Psoas muscle (tissue), 8 donors: Measurements from ENCODE around the gene CNST. TPM values are rescaled to one million over a fixed set of nuclear protein-coding genes. Genes with fewer than 3 reads are reported as not detected.

ENCODE experiments used
- ATAC-seq, 4 donors: fragments of 200-7000 bp; cut with Tn5 transposase; one replicate each; pipeline ENCODE4 v1.9.1; 2020; ENCODE audit warnings: moderate library complexity in 3 of 4, mild to moderate bottlenecking in 2 of 4
- DNase-seq, 2 donors: peaks; one replicate each; pipeline ENCODE4 v3.0.0-alpha.2; 2020
- H3K27ac ChIP-seq: fragments of 200-600 bp; one replicate; pipeline ENCODE4 v1.8.0; 2022
- H3K27me3 ChIP-seq, 3 donors: fragments of 200-600 bp in 1 of 3; one replicate each; pipeline versions ENCODE4 v1.6.1 to v1.8.0; 2013 to 2022; ENCODE audit warnings: low read length in 2 of 3, mild to moderate bottlenecking in 2 of 3, moderate library complexity in 1 of 3; ENCODE audit not compliant: insufficient read depth in 3 of 3
- H3K36me3 ChIP-seq, 2 donors: fragments of 200-600 bp in 1 of 2; one replicate each; pipeline versions ENCODE4 v1.6.1 to v1.8.0; 2013 to 2022; ENCODE audit warnings: low read depth in 1 of 2, mild to moderate bottlenecking in 1 of 2, moderate library complexity in 1 of 2; ENCODE audit not compliant: insufficient read depth in 1 of 2
- H3K4me1 ChIP-seq: fragments of 200-600 bp; one replicate; pipeline ENCODE4 v1.8.0; 2022
- H3K4me3 ChIP-seq: fragments of 200-600 bp; one replicate; pipeline ENCODE4 v1.8.0; 2022; ENCODE audit warnings: mild to moderate bottlenecking
- H3K9me3 ChIP-seq: fragments of 200-600 bp; one replicate; pipeline ENCODE4 v1.8.0; 2022
- WGBS, 3 donors: extraction: QIAGEN DNeasy Blood & Tissue Kit; methylation state at CpG; one replicate each; pipeline versions ENCODE4 v1.1.6 to v1.1.7; 2013; 5-methylcytosine and 5-hydroxymethylcytosine counted together
- intact Hi-C, 2 donors: fragments of 100-400 bp; cut with DNase I; formaldehyde crosslinking; loops; one replicate each; pipeline versions ENCODE4 v1.11.0 to v1.14.2; 2022
- polyA plus RNA-seq, 3 donors: library from polyadenylated mRNA; stranded (reverse); fragments of 200-250 nt; gene quantifications; one replicate each; pipeline ENCODE4 v1.2.3, GENCODE V29; 2013
- total RNA-seq, 4 donors: library from RNA; stranded (reverse); fragmentation: NEBNext Ultra II Directional in 2 of 4; extraction: Animal tissue kit (Norgen Biotek cat#: 25700) in 2 of 4; gene quantifications; one replicate each; pipeline versions ENCODE4 v1.2.1 to v1.2.4, GENCODE V29; 2021 to 2023
- TF ChIP-seq, protein P1 (sequence below): fragments of 200-600 bp; IDR thresholded peaks from one replicate; pipeline ENCODE4 v1.8.0; 2022; ENCODE audit warnings: antibody characterized with exemption
- donor health status: healthy with polysubstance abuse.
- donor health status: DM: no; HTN: no; CAD: no; lungs with moderate emphysema.
- donor health status: Bipolar disorder and iron deficiency.
- donor health status: healthy.
- donor health status: DM: yes; HTN: yes; CAD: no.
- donor health status: DM: no; HTN: no; CAD: no.
- donor health status: DM: no; HTN: no; CAD: no.
- donor health status: DM: yes; HTN: yes; CAD: no.

Gene CNST
- total and polyA plus RNA-seq, 7 donors = 9.7 to 64.8 (median 19.5) TPM

DNA sequence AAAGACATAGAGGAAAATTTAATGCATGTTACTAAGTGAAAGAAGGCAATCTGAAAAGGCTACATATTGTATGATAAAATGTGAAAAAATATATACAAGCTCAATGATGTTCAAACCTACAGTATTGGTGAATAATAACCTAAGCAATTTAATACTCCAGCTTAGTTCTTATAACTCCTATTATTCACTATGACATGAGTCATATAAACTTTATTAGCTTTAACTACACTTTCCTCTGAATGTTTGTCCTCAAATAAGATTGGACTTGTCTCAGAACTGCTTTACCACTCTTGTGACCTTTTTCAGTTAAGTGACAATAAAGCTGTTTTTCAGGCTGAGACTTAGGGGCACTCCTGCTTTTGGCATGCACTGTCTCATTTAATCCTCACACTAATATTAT lies 50.9 kb downstream of the CNST start:
- Histone ChIP-seq H3K27ac (peak overlapping the region; percentile 70), H3K4me3 (no peak overlapping the region), H3K9me3 (no peaks in the 10 kb centered on the region), H3K27me3 (no peaks in the 10 kb centered on the region), H3K36me3 (peaks cover 3 to 11% of the 10 kb centered on the region in 2 donors), H3K4me1 (peaks cover 33% of the 10 kb centered on the region)
- intact Hi-C loops = loop anchor here in 1 of 2 donors (2.0 to 5.0 kb wide), 2 partner anchors 35 to 50 kb away; partner anchors contain the start of genes CNST and TFB2M
- peak in 3 of 4 donors; percentile 2 to 48 (median 21) for ATAC-seq
- DNase-seq = no peak
- TF ChIP-seq, protein P1, sequence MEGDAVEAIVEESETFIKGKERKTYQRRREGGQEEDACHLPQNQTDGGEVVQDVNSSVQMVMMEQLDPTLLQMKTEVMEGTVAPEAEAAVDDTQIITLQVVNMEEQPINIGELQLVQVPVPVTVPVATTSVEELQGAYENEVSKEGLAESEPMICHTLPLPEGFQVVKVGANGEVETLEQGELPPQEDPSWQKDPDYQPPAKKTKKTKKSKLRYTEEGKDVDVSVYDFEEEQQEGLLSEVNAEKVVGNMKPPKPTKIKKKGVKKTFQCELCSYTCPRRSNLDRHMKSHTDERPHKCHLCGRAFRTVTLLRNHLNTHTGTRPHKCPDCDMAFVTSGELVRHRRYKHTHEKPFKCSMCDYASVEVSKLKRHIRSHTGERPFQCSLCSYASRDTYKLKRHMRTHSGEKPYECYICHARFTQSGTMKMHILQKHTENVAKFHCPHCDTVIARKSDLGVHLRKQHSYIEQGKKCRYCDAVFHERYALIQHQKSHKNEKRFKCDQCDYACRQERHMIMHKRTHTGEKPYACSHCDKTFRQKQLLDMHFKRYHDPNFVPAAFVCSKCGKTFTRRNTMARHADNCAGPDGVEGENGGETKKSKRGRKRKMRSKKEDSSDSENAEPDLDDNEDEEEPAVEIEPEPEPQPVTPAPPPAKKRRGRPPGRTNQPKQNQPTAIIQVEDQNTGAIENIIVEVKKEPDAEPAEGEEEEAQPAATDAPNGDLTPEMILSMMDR = no peak

DNA sequence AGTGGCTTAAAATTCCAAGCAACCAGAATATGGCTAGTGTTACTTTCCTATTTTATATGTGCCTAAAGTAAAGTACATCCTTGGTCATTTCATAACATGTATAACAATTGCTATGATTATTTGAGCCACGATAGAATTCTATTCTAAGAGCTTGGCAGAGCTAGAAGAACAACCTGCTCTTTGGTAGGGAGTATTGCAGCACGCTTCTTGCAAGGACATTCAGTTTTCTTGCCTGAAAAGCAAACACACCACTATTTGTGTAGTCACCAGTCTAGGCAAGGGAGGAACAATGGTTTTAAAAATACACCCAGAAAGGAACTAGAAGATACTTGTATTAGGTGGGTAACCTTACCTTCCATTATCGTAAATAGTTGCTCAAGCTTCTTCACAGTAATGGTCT lies 51.5 kb downstream of the CNST start:
- Histone ChIP-seq H3K27me3 (no peaks in the 10 kb centered on the region), H3K27ac (peak overlapping the region; percentile 70), H3K4me3 (peak overlapping the region; percentile 35), H3K4me1 (peaks cover 28% of the 10 kb centered on the region), H3K36me3 (peaks cover 3 to 17% of the 10 kb centered on the region in 2 donors), H3K9me3 (no peaks in the 10 kb centered on the region)
- 31 to 41% (median 34%) methylated on average over 3 of the region's 3 CpGs for WGBS, 3 donors
- ATAC-seq (peak; percentile 57 to 97 (median 94)), DNase-seq (no peak)
- TF ChIP-seq, protein P1 = no peak
- intact Hi-C loops = loop anchor here in 1 of 2 donors (2.0 to 5.0 kb wide), 2 partner anchors 35 to 51 kb away; partner anchors contain the start of genes CNST and TFB2M

DNA sequence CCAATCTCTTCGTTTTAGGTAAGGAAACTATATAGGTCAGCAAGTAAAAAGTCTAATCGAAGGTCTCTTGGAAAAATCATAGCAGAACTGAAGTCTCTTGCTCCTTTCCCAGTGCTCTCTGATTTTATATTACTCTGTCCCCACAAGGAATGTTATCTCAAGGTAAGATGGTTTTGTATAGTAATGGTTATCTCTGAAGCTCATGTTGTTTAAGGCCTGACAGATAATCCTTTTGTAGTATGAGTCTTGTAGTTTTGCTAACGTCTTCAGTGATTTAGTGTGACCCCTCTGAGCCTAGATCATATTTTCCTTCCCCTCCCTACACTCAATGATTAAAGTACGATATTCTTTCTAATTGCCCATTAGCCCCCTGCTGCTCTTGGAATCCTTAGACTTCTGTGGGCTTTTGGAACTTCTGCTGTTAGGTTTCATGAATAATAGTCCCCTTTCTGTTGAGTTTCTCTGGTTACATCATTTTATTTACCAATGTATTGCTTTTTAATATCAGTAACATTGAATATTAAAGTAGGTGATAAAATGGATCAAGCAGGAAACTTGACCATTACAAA lies 52.1 kb downstream of the CNST start:
- peak overlapping the region; percentile 70 for H3K27ac ChIP-seq
- intact Hi-C loops = loop anchor here in 1 of 2 donors (5.0 kb wide), 1 partner anchor 36 kb away; no protein-coding TSS in a partner anchor
- peaks cover 24% of the 10 kb centered on the region for H3K4me1 ChIP-seq
- DNase-seq (no peak), ATAC-seq (peak in 3 of 4 donors; percentile 7 to 13 (median 13))
- TF ChIP-seq, protein P1 = no peak
- H3K36me3 ChIP-seq = peaks cover 3 to 23% of the 10 kb centered on the region in 2 donors
- no peaks in the 10 kb centered on the region for H3K9me3 ChIP-seq
- 56 to 85% (median 68%) methylated on average over 4 of the region's 4 CpGs for WGBS, 3 donors
- H3K4me3 ChIP-seq = peak overlapping the region; percentile 35
- H3K27me3 ChIP-seq = no peaks in the 10 kb centered on the region

DNA sequence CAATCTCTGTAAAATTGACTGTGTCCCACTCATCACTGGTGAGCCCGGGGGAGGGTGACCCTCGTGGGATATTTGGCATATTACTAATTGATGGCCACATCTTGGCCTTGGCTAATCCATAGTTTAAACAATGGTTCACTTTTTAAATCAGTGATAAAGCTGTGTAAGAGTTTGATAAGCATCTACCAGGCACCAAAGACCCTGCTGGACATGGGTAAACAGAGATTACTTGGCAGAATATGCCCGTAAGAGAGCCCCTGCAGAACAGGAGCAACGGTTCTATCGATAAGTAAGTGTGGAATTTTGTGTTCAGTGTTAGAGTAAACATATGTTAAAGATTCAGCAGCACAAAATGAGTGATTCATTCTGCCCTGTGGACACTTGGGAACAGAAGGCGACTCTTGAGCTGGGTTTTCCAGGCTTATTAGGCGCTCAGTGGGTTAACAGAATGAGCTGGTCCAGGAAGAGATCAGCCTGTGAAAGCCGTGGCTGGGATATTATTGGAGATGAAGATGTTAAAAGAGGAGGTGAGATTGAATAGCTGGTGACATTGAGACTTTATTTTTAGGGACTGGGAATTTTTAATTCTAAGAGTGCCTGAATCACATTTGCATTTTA lies 55.9 kb downstream of the CNST start:
- Histone ChIP-seq H3K4me1 (peaks cover 16% of the 10 kb centered on the region), H3K9me3 (no peaks in the 10 kb centered on the region), H3K27me3 (no peaks in the 10 kb centered on the region), H3K36me3 (peaks cover 3 to 41% of the 10 kb centered on the region in 2 donors), H3K4me3 (no peak overlapping the region), H3K27ac (no peak overlapping the region)
- 72 to 85% (median 80%) methylated on average over 8 of the region's 8 CpGs for WGBS, 3 donors
- intact Hi-C loops = no loop called here
- DNase-seq (no peak), ATAC-seq (no peak)
- TF ChIP-seq, protein P1 = no peak
